Colonic mucosa (tissue), 4 donors: Measurements from ENCODE around the gene ABCB8. TPM values are rescaled to one million over a fixed set of nuclear protein-coding genes. Genes with fewer than 3 reads are reported as not detected.
A peak's percentile ranks its signal among the peaks of the same experiment; 100 is the strongest.

ENCODE experiments used
- DNase-seq: peaks from one replicate; pipeline ENCODE4 v3.0.0-alpha.2; 2020
- H3K27ac ChIP-seq: fragments of 200-600 bp; one replicate; pipeline ENCODE4 v1.8.0; 2021
- H3K27me3 ChIP-seq: fragments of 200-600 bp; one replicate; pipeline ENCODE4 v1.8.0; 2021
- H3K36me3 ChIP-seq: fragments of 200-600 bp; one replicate; pipeline ENCODE4 v1.8.0; 2021
- H3K4me1 ChIP-seq: fragments of 200-600 bp; one replicate; pipeline ENCODE4 v1.8.0; 2021; ENCODE audit warnings: mild to moderate bottlenecking
- H3K4me3 ChIP-seq: fragments of 200-600 bp; one replicate; pipeline ENCODE4 v1.8.0; 2021
- H3K9ac ChIP-seq, 2 donors: one replicate each; pipeline ENCODE4 v1.7.0; 2013; ENCODE audit warnings: control low read depth in 2 of 2, low read depth in 2 of 2, low read length in 2 of 2
- H3K9me3 ChIP-seq: fragments of 200-600 bp; one replicate; pipeline ENCODE4 v1.8.0; 2021
- intact Hi-C: fragments of 100-400 bp; cut with DNase I; formaldehyde crosslinking; loops from one replicate; pipeline ENCODE4 v1.14.1; 2022
- total RNA-seq, 2 donors: library from RNA; stranded (reverse); fragmentation: NEBNext Ultra II Directional in 1 of 2; extraction: Animal tissue kit (Norgen Biotek cat#: 25700) in 1 of 2; gene quantifications; one replicate each; pipeline ENCODE4 v1.2.1, GENCODE V29; 2021
- TF ChIP-seq, protein P1 (sequence below): fragments of 200-600 bp; IDR thresholded peaks from one replicate; pipeline ENCODE4 v1.8.0; 2022; ENCODE audit warnings: antibody characterized with exemption, mild to moderate bottlenecking
- donor health status: healthy.
- donor health status: DM: no; HTN: no; CAD: no.
- donor health status: DM: no; HTN: no; CAD: no.

Gene ABCB8
- total RNA-seq, 2 donors from 2014 or later: 26.7 to 59.5 TPM

DNA sequence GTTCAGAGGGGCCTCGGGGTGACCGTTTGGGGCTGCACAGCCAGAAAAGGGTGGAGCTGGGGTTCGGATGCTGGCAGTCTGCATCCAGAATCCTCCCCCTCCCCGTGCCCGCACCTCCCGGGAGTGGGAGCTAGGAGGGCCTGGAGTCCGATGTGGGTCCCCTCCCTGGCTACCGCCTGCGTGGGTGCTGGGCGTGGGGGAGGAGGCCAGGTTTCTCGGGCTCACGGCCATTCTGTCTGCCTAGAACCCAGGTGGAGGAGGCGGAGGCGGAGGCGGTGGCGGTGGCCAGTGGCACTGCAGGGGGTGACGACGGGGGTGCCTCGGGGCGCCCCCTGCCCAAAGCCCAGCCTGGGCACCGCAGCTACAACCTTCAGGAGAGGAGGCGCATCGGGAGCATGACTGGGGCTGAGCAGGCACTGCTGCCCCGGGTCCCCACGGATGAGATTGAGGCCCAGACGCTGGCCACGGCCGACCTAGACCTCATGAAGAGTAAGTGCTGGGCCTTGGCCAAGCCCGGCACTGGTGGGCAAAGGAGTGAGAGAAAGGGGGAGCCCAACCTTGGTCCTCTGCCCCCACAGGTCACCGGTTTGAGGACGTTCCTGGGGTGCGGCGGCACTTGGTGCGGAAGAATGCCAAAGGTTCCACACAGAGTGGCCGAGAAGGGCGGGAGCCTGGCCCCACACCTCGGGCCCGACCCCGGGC is 38.2 kb downstream of the ABCB8 start:
- Histone ChIP-seq H3K9me3 (no peaks in the 10 kb centered on the region), H3K9ac (no peak overlapping the region), H3K27ac (no peak overlapping the region), H3K27me3 (no peaks in the 10 kb centered on the region), H3K4me3 (no peak overlapping the region), H3K36me3 (peaks cover 12% of the 10 kb centered on the region), H3K4me1 (peaks cover 5% of the 10 kb centered on the region)
- DNase-seq: no peak
- intact Hi-C loops: no loop called here
- TF ChIP-seq, protein P1, sequence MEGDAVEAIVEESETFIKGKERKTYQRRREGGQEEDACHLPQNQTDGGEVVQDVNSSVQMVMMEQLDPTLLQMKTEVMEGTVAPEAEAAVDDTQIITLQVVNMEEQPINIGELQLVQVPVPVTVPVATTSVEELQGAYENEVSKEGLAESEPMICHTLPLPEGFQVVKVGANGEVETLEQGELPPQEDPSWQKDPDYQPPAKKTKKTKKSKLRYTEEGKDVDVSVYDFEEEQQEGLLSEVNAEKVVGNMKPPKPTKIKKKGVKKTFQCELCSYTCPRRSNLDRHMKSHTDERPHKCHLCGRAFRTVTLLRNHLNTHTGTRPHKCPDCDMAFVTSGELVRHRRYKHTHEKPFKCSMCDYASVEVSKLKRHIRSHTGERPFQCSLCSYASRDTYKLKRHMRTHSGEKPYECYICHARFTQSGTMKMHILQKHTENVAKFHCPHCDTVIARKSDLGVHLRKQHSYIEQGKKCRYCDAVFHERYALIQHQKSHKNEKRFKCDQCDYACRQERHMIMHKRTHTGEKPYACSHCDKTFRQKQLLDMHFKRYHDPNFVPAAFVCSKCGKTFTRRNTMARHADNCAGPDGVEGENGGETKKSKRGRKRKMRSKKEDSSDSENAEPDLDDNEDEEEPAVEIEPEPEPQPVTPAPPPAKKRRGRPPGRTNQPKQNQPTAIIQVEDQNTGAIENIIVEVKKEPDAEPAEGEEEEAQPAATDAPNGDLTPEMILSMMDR: no peak

DNA sequence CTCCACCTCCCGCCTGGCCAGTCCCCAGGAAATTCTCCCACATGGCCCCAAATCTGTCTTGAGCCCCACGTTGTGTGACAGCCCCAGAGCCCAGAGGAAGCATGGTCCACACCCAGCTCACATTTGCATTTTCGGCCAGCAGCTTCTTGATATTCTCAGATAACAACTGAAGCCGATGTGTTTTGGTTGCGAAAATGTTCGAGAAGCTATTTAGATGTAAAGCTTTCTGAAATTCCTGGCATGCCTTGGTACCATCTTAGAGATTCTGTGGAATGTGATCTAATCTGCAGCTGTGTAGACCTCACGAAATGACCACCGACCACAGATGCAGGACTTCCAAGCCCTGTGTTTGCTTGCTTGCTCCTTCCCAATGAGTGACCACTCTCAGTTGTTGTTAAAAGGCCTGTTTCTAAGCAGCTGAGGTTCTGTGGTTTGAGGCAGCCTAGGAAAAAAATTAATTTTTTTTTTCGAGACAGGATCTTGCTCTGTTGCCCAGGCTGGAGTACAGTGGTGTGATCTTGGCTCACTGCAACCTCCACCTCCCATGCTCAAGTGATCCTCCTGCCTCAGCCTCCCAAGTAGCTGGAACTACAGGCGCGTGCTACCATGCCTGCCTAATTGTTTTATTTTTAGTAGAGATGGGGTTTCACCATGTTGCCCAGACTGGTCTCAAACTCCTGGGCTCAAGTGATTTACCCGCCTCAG is 40.0 kb downstream of the ABCB8 start:
- H3K27me3 ChIP-seq: no peaks in the 10 kb centered on the region
- intact Hi-C loops: no loop called here
- TF ChIP-seq, protein P1: no peak
- no peaks in the 10 kb centered on the region for H3K9me3 ChIP-seq
- no peaks in the 10 kb centered on the region for H3K4me1 ChIP-seq
- H3K9ac ChIP-seq: no peak overlapping the region
- DNase-seq: no peak
- no peak overlapping the region for H3K27ac ChIP-seq
- H3K36me3 ChIP-seq: peaks cover 12% of the 10 kb centered on the region
- H3K4me3 ChIP-seq: no peak overlapping the region

DNA sequence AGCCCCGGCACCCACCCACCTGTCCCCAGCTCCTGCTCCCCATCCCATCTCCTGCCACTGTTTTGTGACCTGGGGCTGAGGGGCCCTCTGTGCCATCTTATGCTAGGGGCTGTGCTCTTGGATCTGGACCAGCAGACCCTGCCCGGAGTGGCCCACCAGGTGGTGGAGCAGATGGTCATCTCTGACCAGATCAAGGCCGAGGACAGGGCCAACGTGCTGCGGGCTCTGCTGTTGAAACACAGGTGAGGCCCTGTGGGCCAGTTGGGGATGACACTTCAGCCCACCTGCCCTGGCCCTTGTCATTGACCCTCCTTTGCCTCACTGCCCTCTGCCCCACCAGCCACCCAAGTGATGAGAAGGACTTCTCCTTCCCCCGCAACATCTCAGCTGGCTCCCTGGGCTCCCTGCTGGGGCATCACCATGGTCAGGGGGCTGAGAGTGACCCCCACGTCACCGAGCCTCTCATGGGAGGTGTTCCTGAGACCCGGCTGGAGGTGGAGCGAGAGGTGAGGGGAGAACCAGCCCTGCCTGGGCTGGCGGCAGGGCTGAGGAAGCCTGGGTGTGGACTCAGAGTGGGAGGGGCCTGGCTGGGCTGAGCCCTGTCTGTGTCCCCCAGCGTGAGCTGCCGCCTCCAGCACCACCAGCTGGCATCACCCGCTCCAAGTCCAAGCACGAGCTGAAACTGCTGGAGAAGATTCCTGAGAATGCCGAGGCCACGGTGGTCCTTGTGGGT is 41.8 kb downstream of the ABCB8 start:
- intact Hi-C loops: no loop called here
- H3K9ac ChIP-seq: peak overlapping the region in 1 of 2 donors; percentile 2
- DNase-seq: no peak
- no peak overlapping the region for H3K27ac ChIP-seq
- no peaks in the 10 kb centered on the region for H3K4me1 ChIP-seq
- TF ChIP-seq, protein P1: no peak
- no peaks in the 10 kb centered on the region for H3K9me3 ChIP-seq
- H3K4me3 ChIP-seq: no peak overlapping the region
- H3K27me3 ChIP-seq: no peaks in the 10 kb centered on the region
- H3K36me3 ChIP-seq: peaks cover 21% of the 10 kb centered on the region

DNA sequence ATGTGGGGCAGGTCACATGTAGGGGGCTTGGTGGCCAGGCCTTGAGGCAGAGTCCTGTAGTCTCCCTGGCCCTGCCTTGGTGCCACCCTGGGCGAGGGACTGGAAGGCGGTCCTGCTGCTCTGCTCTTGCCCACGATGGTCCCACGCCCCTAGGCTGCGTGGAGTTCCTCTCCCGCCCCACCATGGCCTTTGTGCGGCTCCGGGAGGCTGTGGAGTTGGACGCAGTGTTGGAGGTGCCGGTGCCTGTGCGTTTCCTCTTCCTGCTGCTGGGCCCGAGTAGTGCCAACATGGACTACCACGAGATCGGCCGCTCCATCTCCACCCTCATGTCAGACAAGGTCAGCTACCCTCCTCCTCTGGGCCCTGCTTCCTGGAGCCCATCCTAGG is 42.3 kb downstream of the ABCB8 start:
- Histone ChIP-seq H3K4me3 (no peak overlapping the region), H3K27ac (no peak overlapping the region), H3K9ac (no peak overlapping the region), H3K27me3 (no peaks in the 10 kb centered on the region), H3K36me3 (peaks cover 26% of the 10 kb centered on the region), H3K4me1 (no peaks in the 10 kb centered on the region), H3K9me3 (no peaks in the 10 kb centered on the region)
- no peak for DNase-seq
- TF ChIP-seq, protein P1: no peak
- intact Hi-C loops: no loop called here

DNA sequence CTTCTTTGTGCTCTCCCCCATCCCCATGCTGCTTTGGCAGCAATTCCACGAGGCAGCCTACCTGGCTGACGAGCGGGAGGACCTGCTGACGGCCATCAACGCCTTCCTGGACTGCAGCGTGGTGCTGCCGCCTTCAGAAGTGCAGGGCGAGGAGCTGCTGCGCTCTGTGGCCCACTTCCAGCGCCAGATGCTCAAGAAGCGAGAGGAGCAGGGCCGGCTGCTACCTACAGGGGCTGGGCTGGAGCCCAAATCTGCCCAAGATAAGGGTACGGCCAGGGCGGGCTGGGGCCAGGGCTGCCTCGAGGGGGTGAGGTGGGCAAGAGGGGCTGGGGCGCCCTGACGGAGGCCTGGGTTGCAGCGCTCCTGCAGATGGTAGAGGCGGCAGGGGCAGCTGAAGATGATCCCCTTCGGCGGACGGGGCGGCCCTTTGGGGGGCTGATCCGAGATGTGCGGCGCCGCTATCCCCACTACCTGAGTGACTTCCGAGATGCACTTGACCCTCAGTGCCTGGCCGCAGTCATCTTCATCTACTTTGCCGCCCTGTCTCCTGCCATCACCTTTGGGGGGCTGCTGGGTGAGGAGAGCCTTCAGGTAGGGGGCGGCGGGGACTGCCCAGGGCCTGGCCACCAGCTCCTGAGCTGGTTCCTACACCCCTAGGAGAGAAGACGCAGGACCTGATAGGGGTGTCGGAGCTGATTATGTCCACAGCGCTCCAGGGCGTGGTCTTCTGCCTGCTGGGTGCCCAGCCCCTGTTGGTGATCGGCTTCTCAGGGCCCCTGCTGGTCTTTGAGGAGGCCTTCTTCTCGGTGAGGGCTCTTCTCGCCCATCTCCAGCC is 43.0 kb downstream of the ABCB8 start:
- Histone ChIP-seq H3K9me3 (no peaks in the 10 kb centered on the region), H3K9ac (no peak overlapping the region), H3K27ac (no peak overlapping the region), H3K4me1 (no peaks in the 10 kb centered on the region), H3K4me3 (no peak overlapping the region), H3K36me3 (peaks cover 26% of the 10 kb centered on the region), H3K27me3 (no peaks in the 10 kb centered on the region)
- DNase-seq: no peak
- intact Hi-C loops: no loop called here
- TF ChIP-seq, protein P1: no peak
